B cell (primary cell): ENCODE data around the gene GLP2R. TPM values are rescaled to one million over a fixed set of nuclear protein-coding genes. Genes with fewer than 3 reads are reported as not detected.

Source experiments
- ATAC-seq: fragments of 200-7000 bp; cut with Tn5 transposase; one replicate; pipeline ENCODE4 v1.10.0; 2021; ENCODE audit warnings: low read depth, mild to moderate bottlenecking, moderate number of reproducible peaks, moderate library complexity
- CTCF ChIA-PET: fragments of 350-600 bp; sonication (Branson Sonifier 250); formaldehyde crosslinking; loops from one replicate; lab custom pipeline; 2021; ENCODE audit warnings: antibody characterized with exemption, inconsistent platforms; lab: Charles Lee
- POLR2A ChIA-PET: fragments of 350-600 bp; sonication (Branson Sonifier 250); formaldehyde crosslinking; loops from one replicate; lab custom pipeline; 2021; ENCODE audit warnings: antibody characterized with exemption; lab: Charles Lee
- DNase-seq: peaks from one replicate; pipeline ENCODE4 v3.0.0; 2013
- H2AFZ ChIP-seq: 2 replicates; pipeline ENCODE4 v1.6.1; 2012; ENCODE audit warnings: mild to moderate bottlenecking, low read depth, low read length; ENCODE audit not compliant: insufficient read depth, poor library complexity, severe bottlenecking
- H3K27ac ChIP-seq, 2 donors: 1 replicate in 1 of 2; 2 replicates in 1 of 2; pipeline ENCODE4 v1.5.1; 2012 to 2013; ENCODE audit warnings: low read length in 2 of 2, mild to moderate bottlenecking in 2 of 2, moderate library complexity in 1 of 2
- H3K27me3 ChIP-seq, 4 experiments: fragments of 200-600 bp in 1 of 4; sonication (generic) in 1 of 4; replicated peaks in 1 of 4; 1 replicate in 2 of 4; 2 replicates in 2 of 4; pipeline versions ENCODE4 v1.6.1 to v1.7.0; 2013 to 2016; ENCODE audit warnings: low read length in 3 of 4, mild to moderate bottlenecking in 2 of 4, mixed read lengths in 1 of 4, moderate library complexity in 1 of 4; ENCODE audit not compliant: insufficient read depth in 4 of 4, control insufficient read depth in 3 of 4; ENCODE audit errors: control extremely low read depth in 1 of 4
- H3K36me3 ChIP-seq, 2 experiments: replicated peaks in 1 of 2; 1 replicate in 1 of 2; 2 replicates in 1 of 2; pipeline versions ENCODE4 v1.6.1 to v1.7.1; 2013; ENCODE audit warnings: low read length in 1 of 2; ENCODE audit not compliant: insufficient read depth in 2 of 2, control insufficient read depth in 1 of 2; ENCODE audit errors: control extremely low read depth in 1 of 2, extremely low read depth in 1 of 2
- H3K4me1 ChIP-seq, 2 donors: fragments of 200-600 bp in 1 of 2; sonication (generic) in 1 of 2; 1 replicate in 1 of 2; 2 replicates in 1 of 2; pipeline versions ENCODE4 v1.5.1 to v1.6.1; 2013 to 2017; ENCODE audit warnings: low read length in 2 of 2; ENCODE audit not compliant: control insufficient read depth in 2 of 2, insufficient read depth in 2 of 2
- H3K4me2 ChIP-seq: replicated peaks from 2 replicates; pipeline ENCODE3; 2012; ENCODE audit warnings: mild to moderate bottlenecking, low read depth, low read length; ENCODE audit not compliant: poor library complexity, severe bottlenecking
- H3K4me3 ChIP-seq, 5 experiments: fragments of 200-600 bp in 1 of 5; sonication (generic) in 1 of 5; 1 replicate in 3 of 5; 2 replicates in 2 of 5; pipeline versions ENCODE4 v1.5.1 to v1.7.0; 2011 to 2016; ENCODE audit warnings: low read length in 4 of 5, mild to moderate bottlenecking in 4 of 5, low read depth in 2 of 5, control low read depth in 1 of 5, moderate library complexity in 1 of 5; ENCODE audit not compliant: insufficient read depth in 1 of 5; ENCODE audit errors: control extremely low read depth in 1 of 5, extremely low read depth in 1 of 5
- H3K79me2 ChIP-seq: fragments of 200-600 bp; sonication (generic); one replicate; pipeline ENCODE4 v1.6.0; 2016; ENCODE audit warnings: low read length; ENCODE audit not compliant: control insufficient read depth, insufficient read depth
- H3K9ac ChIP-seq: fragments of 200-600 bp; sonication (generic); 2 replicates; pipeline ENCODE4 v1.6.1; 2017; ENCODE audit warnings: mild to moderate bottlenecking, low read length, moderate library complexity
- H3K9me3 ChIP-seq, 3 donors: one replicate each; pipeline versions ENCODE4 v1.6.1 to v1.7.1; 2013; ENCODE audit warnings: low read length in 2 of 3; ENCODE audit not compliant: control insufficient read depth in 2 of 3, insufficient read depth in 1 of 3; ENCODE audit errors: control extremely low read depth in 1 of 3
- H4K20me1 ChIP-seq: 2 replicates; pipeline ENCODE4 v1.6.0; 2012; ENCODE audit warnings: mild to moderate bottlenecking, low read length; ENCODE audit not compliant: insufficient read depth, control insufficient read depth, poor library complexity, severe bottlenecking
- H3K27ac Mint-ChIP-seq: one replicate; pipeline ENCODE4 v1.8.0; 2021; ENCODE audit warnings: mixed read lengths
- H3K27me3 Mint-ChIP-seq: one replicate; pipeline ENCODE4 v1.8.0; 2021; ENCODE audit warnings: mixed read lengths
- H3K4me1 Mint-ChIP-seq: one replicate; pipeline ENCODE4 v1.8.0; 2021; ENCODE audit warnings: mixed read lengths
- H3K4me3 Mint-ChIP-seq: one replicate; pipeline ENCODE4 v1.8.0; 2021; ENCODE audit warnings: mixed read lengths
- H3K9me3 Mint-ChIP-seq: one replicate; pipeline ENCODE4 v1.8.0; 2022; ENCODE audit warnings: mixed read lengths; ENCODE audit not compliant: insufficient read depth
- CTCF ChIP-seq: fragments of 200-600 bp; IDR thresholded peaks from one replicate; pipeline ENCODE4 v1.8.0; 2022; ENCODE audit warnings: antibody characterized with exemption, mild to moderate bottlenecking
- EZH2 ChIP-seq: IDR thresholded peaks from 2 replicates; pipeline ENCODE4 v1.6.1; 2012; ENCODE audit warnings: borderline replicate concordance, low read depth, mild to moderate bottlenecking, moderate library complexity, low read length; ENCODE audit not compliant: insufficient read depth, poor library complexity, severe bottlenecking
- WGBS: methylation state at CpG from one replicate; pipeline ENCODE4 v1.1.5; 2013; ENCODE audit warnings: missing lambda C conversion rate; ENCODE audit not compliant: insufficient coverage; 5-methylcytosine and 5-hydroxymethylcytosine counted together
- intact Hi-C: fragments of 100-400 bp; cut with micrococcal nuclease; formaldehyde crosslinking; loops from one replicate; pipeline ENCODE4 v1.10.0; 2022
- polyA plus RNA-seq: library from polyadenylated mRNA; depleted of rRNA; stranded (reverse); fragments of >200 nt; gene quantifications from 2 replicates; pipeline ENCODE4 v1.2.3, GENCODE V29; 2012
- total RNA-seq, 2 donors: library from RNA; stranded (reverse); fragments of 120-200 nt in 1 of 2; gene quantifications; 1 replicate in 1 of 2; 2 replicates in 1 of 2; pipeline versions ENCODE4 v1.2.3 to v1.2.4, GENCODE V29; 2013 to 2022

GLP2R gene
- total and polyA plus RNA-seq, 2 donors (not counting 1 experiment from before 2014, with no cell fraction given) = not detected

- ATAC-seq = no peak
- H3K4me3 ChIP-seq = no peak overlapping the region
- no peak overlapping the region for H2AFZ ChIP-seq
- H3K36me3 ChIP-seq = no peaks in the 10 kb centered on the region
- intact Hi-C loops = no loop called here
- ChIA-PET CTCF (no interaction called here), POLR2A (no interaction called here)
- H3K9me3 ChIP-seq = no peaks in the 10 kb centered on the region
- no peaks in the 10 kb centered on the region for H4K20me1 ChIP-seq
- no peak overlapping the region for H3K4me3 Mint-ChIP-seq
- H3K27me3 Mint-ChIP-seq = peaks cover 2% of the 10 kb centered on the region
- H3K4me2 ChIP-seq = no peak overlapping the region
- H3K27ac Mint-ChIP-seq = no peak overlapping the region
- no peaks in the 10 kb centered on the region for H3K79me2 ChIP-seq
- H3K4me1 Mint-ChIP-seq = no peaks in the 10 kb centered on the region
- no peaks in the 10 kb centered on the region for H3K27me3 ChIP-seq
- no peak overlapping the region for H3K9ac ChIP-seq
- no peak overlapping the region for H3K27ac ChIP-seq
- TF ChIP-seq EZH2 (no peak), CTCF (no peak)
- no peak for DNase-seq
- no peaks in the 10 kb centered on the region for H3K9me3 Mint-ChIP-seq
- no peaks in the 10 kb centered on the region for H3K4me1 ChIP-seq
- 86% methylated on average over 12 of the region's 12 CpGs for WGBS
Measured at GRCh38 chr17:9911089-9911488, 85.4 kb downstream of the GLP2R start.

GRCh38 chr17:9912121-9913099 lies 86.7 kb downstream of the GLP2R start:
- Histone ChIP-seq H3K36me3 (no peaks in the 10 kb centered on the region), H3K27me3 (no peaks in the 10 kb centered on the region), H3K9me3 (no peaks in the 10 kb centered on the region), H3K4me1 (no peaks in the 10 kb centered on the region), H3K4me3 (no peak overlapping the region), H3K4me2 (no peak overlapping the region), H3K27ac (no peak overlapping the region), H3K79me2 (no peaks in the 10 kb centered on the region), H2AFZ (no peak overlapping the region), H4K20me1 (no peaks in the 10 kb centered on the region), H3K9ac (no peak overlapping the region)
- POLR2A ChIA-PET = no interaction called here
- TF ChIP-seq CTCF (no peak), EZH2 (no peak)
- Mint-ChIP-seq H3K27me3 (peaks cover 2% of the 10 kb centered on the region), H3K4me1 (no peaks in the 10 kb centered on the region), H3K4me3 (no peak overlapping the region), H3K27ac (no peak overlapping the region), H3K9me3 (no peaks in the 10 kb centered on the region)
- ATAC-seq (no peak), DNase-seq (no peak)
- intact Hi-C loops = no loop called here
- CTCF ChIA-PET = interaction anchor here (1.4 to 1.5 kb wide), 2 partner anchors 12 to 705 kb away, joined by 4 to 5 read pairs; no protein-coding TSS in a partner anchor
- WGBS = 76% methylated on average over 15 of the region's 18 CpGs
